Adrenal gland (tissue), 12 donors: ENCODE data around the gene MACROH2A1. TPM values are rescaled to one million over a fixed set of nuclear protein-coding genes. Genes with fewer than 3 reads are reported as not detected.

Experiments used
- DNase-seq, 7 donors: peaks; one replicate each; pipeline ENCODE4 v3.0.0-alpha.2; 2019 to 2020
- H3K27ac ChIP-seq, 5 donors: fragments of 200-600 bp; sonication (generic) in 4 of 5; 1 replicate in 3 of 5; 2 replicates in 2 of 5; pipeline versions ENCODE4 v1.5.1 to v1.8.0; 2016 to 2020; ENCODE audit warnings: mild to moderate bottlenecking in 1 of 5
- H3K27me3 ChIP-seq: fragments of 200-600 bp; 2 replicates; pipeline ENCODE4 v1.8.0; 2021
- H3K36me3 ChIP-seq, 2 donors: fragments of 200-600 bp; replicated peaks in 1 of 2; 1 replicate in 1 of 2; 2 replicates in 1 of 2; pipeline versions ENCODE4 v1.5.1 to v1.8.0; 2018 to 2022
- H3K4me1 ChIP-seq, 2 donors: fragments of 200-600 bp; replicated peaks in 1 of 2; 1 replicate in 1 of 2; 2 replicates in 1 of 2; pipeline versions ENCODE4 v1.5.1 to v1.8.0; 2018 to 2021
- H3K4me3 ChIP-seq, 4 donors: fragments of 200-600 bp; sonication (generic) in 3 of 4; one replicate each; pipeline ENCODE4 v1.5.1; 2016 to 2018
- H3K9me3 ChIP-seq, 3 donors: fragments of 200-600 bp; sonication (generic) in 1 of 3; replicated peaks in 1 of 3; 1 replicate in 2 of 3; 2 replicates in 1 of 3; pipeline versions ENCODE4 v1.5.1 to v1.8.0; 2016 to 2021
- POLR2A ChIP-seq, 2 donors: fragments of 450-650 bp; IDR thresholded peaks; one replicate each; pipeline ENCODE4 v1.6.1; 2017; ENCODE audit warnings: antibody characterized with exemption in 2 of 2, mild to moderate bottlenecking in 2 of 2, moderate library complexity in 1 of 2
- WGBS, 4 donors: extraction: QIAGEN DNeasy Blood & Tissue Kit in 2 of 4; methylation state at CpG; one replicate each; pipeline versions ENCODE4 v1.1.5 to v1.1.7; 2013 to 2017; 5-methylcytosine and 5-hydroxymethylcytosine counted together
- intact Hi-C, 2 donors: fragments of 100-400 bp; cut with DNase I; formaldehyde crosslinking; loops; one replicate each; pipeline versions ENCODE4 v1.14.1 to v1.15.0; 2022 to 2023
- polyA plus RNA-seq, 3 donors: library from polyadenylated mRNA; stranded (reverse); fragments of 200-250 nt in 2 of 3; fragments of 350-450 nt in 1 of 3; fragmentation: Illumina TruSeq in 1 of 3; extraction: RNeasy Lipid Tissue Mini Kit (QIAGEN cat#74804) in 1 of 3; gene quantifications; one replicate each; pipeline ENCODE4 v1.2.3, GENCODE V29; 2013 to 2014
- total RNA-seq, 9 donors: library from RNA; depleted of rRNA in 4 of 9; stranded (reverse); fragments of >200 nt in 4 of 9; fragments of 120-200 nt in 1 of 9; fragmentation: NEBNext Ultra II Directional in 1 of 9; extraction: Animal tissue kit (Norgen Biotek cat#: 25700) in 1 of 9; gene quantifications; one replicate each; pipeline versions ENCODE4 v1.1.0 to v1.2.4, GENCODE V29; 2013 to 2023
- TF ChIP-seq, protein P1 (sequence below), 6 experiments: fragments of 450-650 bp in 4 of 6; fragments of 200-600 bp in 2 of 6; sonication (generic) in 1 of 6; IDR thresholded peaks; 1 replicate in 5 of 6; 2 replicates in 1 of 6; pipeline versions ENCODE4 v1.5.1 to v1.8.0; 2016 to 2021; ENCODE audit warnings: antibody characterized with exemption in 6 of 6, mild to moderate bottlenecking in 2 of 6, moderate library complexity in 1 of 6
- donor health status: healthy with polysubstance abuse.
- donor health status: Bipolar disorder and iron deficiency.
- donor health status: DM: yes; HTN: yes; CAD: no.
- donor health status: DM: no; HTN: no; CAD: no.
- donor health status: DM: no; HTN: no; CAD: no.
- donor health status: DM: yes; HTN: yes; CAD: no.

The MACROH2A1 gene
- total and polyA plus RNA-seq, 12 donors: 77.2 to 241 (median 144) TPM

DNA sequence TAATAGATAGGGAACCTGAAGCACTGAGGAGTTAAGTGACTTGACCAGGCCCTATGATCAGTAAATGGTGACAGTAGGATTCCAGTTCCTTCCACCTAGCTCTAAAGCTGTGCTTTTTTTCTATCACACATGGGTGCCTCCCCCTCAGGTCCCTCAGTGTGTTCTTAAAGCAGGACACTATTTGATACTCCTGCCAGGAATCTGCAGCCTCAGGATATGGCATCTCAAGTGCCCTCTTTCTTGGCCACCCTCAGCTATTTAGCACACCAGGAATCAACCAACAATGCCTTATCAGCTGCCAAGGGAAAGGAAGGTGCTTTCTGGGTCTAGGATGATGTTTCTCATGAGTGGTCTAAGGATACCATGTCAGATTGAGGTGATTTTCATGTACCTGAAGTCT is 49.1 kb downstream of the MACROH2A1 start:
- Histone ChIP-seq H3K9me3 (no peaks in the 10 kb centered on the region), H3K36me3 (peaks cover 0 to 21% of the 10 kb centered on the region in 2 donors), H3K27me3 (no peaks in the 10 kb centered on the region), H3K4me1 (peaks cover 0 to 5% of the 10 kb centered on the region in 2 donors), H3K27ac (no peak overlapping the region), H3K4me3 (no peak overlapping the region)
- intact Hi-C loops: no loop called here
- TF ChIP-seq, protein P1, sequence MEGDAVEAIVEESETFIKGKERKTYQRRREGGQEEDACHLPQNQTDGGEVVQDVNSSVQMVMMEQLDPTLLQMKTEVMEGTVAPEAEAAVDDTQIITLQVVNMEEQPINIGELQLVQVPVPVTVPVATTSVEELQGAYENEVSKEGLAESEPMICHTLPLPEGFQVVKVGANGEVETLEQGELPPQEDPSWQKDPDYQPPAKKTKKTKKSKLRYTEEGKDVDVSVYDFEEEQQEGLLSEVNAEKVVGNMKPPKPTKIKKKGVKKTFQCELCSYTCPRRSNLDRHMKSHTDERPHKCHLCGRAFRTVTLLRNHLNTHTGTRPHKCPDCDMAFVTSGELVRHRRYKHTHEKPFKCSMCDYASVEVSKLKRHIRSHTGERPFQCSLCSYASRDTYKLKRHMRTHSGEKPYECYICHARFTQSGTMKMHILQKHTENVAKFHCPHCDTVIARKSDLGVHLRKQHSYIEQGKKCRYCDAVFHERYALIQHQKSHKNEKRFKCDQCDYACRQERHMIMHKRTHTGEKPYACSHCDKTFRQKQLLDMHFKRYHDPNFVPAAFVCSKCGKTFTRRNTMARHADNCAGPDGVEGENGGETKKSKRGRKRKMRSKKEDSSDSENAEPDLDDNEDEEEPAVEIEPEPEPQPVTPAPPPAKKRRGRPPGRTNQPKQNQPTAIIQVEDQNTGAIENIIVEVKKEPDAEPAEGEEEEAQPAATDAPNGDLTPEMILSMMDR (IDR thresholded peaks at IDR 0.05): no peak
- no peak for TF ChIP-seq POLR2A (IDR thresholded peaks at IDR 0.05)
- DNase-seq: no peak

DNA sequence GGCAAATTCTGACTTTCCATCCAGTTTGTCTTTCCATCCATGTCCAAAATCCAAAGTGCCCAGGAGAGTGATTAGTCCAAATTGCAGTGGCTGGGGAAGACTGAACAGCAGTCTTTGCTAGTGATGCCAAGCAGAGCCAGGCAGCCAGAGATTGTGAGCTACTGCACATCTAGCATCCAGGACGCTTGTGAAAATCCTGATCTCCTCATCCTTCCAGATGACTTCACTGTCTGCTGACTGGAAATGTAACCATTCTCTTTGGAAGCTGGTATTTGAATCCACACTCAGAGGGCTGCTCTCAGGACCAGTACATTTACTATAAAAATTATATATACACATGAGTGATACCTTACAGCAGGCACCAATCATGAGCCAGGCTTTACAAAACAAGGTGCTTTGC is 49.6 kb downstream of the MACROH2A1 start:
- no peaks in the 10 kb centered on the region for H3K9me3 ChIP-seq

DNA sequence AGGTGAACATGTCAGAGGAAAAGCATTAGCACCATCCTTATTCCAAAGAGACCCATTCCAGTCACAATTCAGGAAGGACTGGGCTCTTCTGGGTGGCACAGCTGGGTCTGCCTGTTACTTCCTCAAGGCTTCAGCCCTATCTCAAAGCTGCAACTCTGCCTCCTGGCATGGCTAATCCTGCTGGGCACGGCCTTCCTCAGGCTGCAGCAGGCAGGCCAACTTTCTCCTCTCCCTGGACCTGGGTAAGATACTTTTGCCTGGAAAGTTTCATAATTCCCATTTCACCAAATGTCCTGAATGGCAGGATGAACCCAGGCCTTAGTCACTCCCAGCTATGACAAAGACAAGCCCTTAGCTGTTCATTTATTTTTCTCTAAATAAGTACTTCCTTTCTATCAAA is 50.1 kb downstream of the MACROH2A1 start:
- Histone ChIP-seq H3K9me3 (no peaks in the 10 kb centered on the region), H3K27ac (no peak overlapping the region), H3K36me3 (peaks cover 0 to 31% of the 10 kb centered on the region in 2 donors), H3K27me3 (no peaks in the 10 kb centered on the region), H3K4me1 (no peaks in the 10 kb centered on the region), H3K4me3 (no peak overlapping the region)
- TF ChIP-seq POLR2A (IDR thresholded peaks at IDR 0.05): no peak
- TF ChIP-seq, protein P1 (IDR thresholded peaks at IDR 0.05): no peak
- 60 to 100% (median 84%) methylated on average over 1 of the region's 1 CpG for WGBS, 4 donors
- DNase-seq: no peak
- intact Hi-C loops: no loop called here

More for the DNA sequence above, 49.6 kb downstream of the MACROH2A1 start:
- intact Hi-C loops: no loop called here
- Histone ChIP-seq H3K27me3 (no peaks in the 10 kb centered on the region), H3K4me1 (peaks cover 0 to under 1% of the 10 kb centered on the region in 2 donors), H3K4me3 (no peak overlapping the region), H3K27ac (no peak overlapping the region), H3K36me3 (peaks cover 0 to 25% of the 10 kb centered on the region in 2 donors)
- TF ChIP-seq, protein P1 (IDR thresholded peaks at IDR 0.05): no peak
- no peak for TF ChIP-seq POLR2A (IDR thresholded peaks at IDR 0.05)
- no peak for DNase-seq
- WGBS, 4 donors: 91 to 100% (median 98%) methylated on average over 1 of the region's 1 CpG

DNA sequence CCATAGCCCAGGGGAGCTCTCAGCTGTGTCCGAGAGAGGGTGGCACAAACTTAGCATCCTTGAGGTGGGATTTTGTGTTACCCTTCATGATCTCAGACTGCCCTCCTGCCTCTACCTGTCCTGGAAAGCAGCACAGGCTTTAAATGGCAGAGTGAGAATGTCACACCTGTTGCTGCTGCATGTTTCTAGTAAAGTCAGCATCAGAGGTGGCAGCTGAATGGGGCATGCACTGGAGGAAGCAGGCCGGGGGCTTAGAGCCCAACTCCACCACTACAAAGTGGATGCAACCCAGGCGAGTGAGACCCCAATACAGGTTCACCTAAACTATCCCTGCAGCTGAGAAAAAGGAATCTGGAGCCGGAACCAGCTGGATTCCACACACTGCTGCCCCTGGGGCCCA is 51.6 kb downstream of the MACROH2A1 start:
- TF ChIP-seq POLR2A (IDR thresholded peaks at IDR 0.05): no peak
- TF ChIP-seq, protein P1 (IDR thresholded peaks at IDR 0.05): no peak
- no peak for DNase-seq
- Histone ChIP-seq H3K36me3 (peaks cover 0 to 46% of the 10 kb centered on the region in 2 donors), H3K27ac (no peak overlapping the region), H3K27me3 (no peaks in the 10 kb centered on the region), H3K4me3 (no peak overlapping the region), H3K4me1 (no peaks in the 10 kb centered on the region), H3K9me3 (no peaks in the 10 kb centered on the region)
- 96 to 100% (median 97%) methylated on average over 4 of the region's 4 CpGs for WGBS, 4 donors
- intact Hi-C loops: no loop called here
